ENCODE results near the gene CALN1. TPM values are rescaled to one million over a fixed set of nuclear protein-coding genes. Genes with fewer than 3 reads are reported as not detected.

The CALN1 gene
- total RNA-seq, 1 experiment from 2014 or later: 0.05 TPM

DNA sequence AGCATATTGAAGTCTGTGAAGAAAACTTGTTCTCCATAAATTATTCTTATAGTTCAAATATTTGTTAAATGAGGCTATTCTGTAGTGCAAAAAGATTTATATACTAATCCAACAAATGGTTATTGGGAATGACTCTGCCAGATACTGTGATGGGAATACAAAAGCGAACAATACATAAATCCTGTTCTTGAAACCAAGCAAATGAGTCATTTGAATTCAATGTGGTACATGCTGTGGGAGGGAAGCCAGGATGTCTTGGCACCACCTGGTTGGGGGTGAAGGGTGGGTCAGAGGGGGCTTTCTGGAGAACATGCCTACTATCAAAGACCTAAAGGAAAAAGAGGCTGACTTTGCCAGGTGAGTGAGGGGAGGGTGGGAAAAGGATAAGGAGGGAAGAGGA is 594.2 kb downstream of the CALN1 start:
- DNase-seq (ENCODE audit: low read depth, low spot score) (no peak), ATAC-seq (no peak)
- Histone ChIP-seq H3K4me3 (ENCODE audit: low read depth in 2 of 2, low read length in 2 of 2) (no peak overlapping the region), H3K4me1 (ENCODE audit: control insufficient read depth, insufficient read depth, low read length) (no peaks in the 10 kb centered on the region), H3K36me3 (ENCODE audit: control insufficient read depth, insufficient read depth, low read length) (no peaks in the 10 kb centered on the region), H3K9me3 (ENCODE audit: control insufficient read depth, insufficient read depth, low read depth, low read length) (no peaks in the 10 kb centered on the region), H3K27me3 (ENCODE audit: control insufficient read depth, insufficient read depth, low read length) (no peaks in the 10 kb centered on the region), H3K27ac (ENCODE audit: low read length) (no peak overlapping the region)
- in situ Hi-C loops (cut with HindIII; ENCODE audit: low pct_unique_long_range_greater_than_20kb, low sequenced_read_pairs) (no loop called here), intact Hi-C loops (cut with micrococcal nuclease; ENCODE audit: unreplicated experiment) (loop anchor here (10.0 kb wide), 1 partner anchor 63 kb away; no protein-coding TSS in a partner anchor)
- ChIA-PET POLR2A (no interaction called here), CTCF (no interaction called here)
- BruUV-seq (replicated peaks): no TSS peak
- TF ChIP-seq POLR2AphosphoS5 (IDR thresholded peaks at IDR 0.05; ENCODE audit: low read depth, low read length): no peak
- TF ChIP-seq, protein P1, sequence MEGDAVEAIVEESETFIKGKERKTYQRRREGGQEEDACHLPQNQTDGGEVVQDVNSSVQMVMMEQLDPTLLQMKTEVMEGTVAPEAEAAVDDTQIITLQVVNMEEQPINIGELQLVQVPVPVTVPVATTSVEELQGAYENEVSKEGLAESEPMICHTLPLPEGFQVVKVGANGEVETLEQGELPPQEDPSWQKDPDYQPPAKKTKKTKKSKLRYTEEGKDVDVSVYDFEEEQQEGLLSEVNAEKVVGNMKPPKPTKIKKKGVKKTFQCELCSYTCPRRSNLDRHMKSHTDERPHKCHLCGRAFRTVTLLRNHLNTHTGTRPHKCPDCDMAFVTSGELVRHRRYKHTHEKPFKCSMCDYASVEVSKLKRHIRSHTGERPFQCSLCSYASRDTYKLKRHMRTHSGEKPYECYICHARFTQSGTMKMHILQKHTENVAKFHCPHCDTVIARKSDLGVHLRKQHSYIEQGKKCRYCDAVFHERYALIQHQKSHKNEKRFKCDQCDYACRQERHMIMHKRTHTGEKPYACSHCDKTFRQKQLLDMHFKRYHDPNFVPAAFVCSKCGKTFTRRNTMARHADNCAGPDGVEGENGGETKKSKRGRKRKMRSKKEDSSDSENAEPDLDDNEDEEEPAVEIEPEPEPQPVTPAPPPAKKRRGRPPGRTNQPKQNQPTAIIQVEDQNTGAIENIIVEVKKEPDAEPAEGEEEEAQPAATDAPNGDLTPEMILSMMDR (IDR thresholded peaks at IDR 0.05): no peak
- no peak for TF ChIP-seq TCF7L2 (IDR thresholded peaks at IDR 0.05; ENCODE audit: low read depth, low read length)
- no peak for TF ChIP-seq SIN3A (IDR thresholded peaks at IDR 0.05; ENCODE audit: borderline replicate concordance, insufficient read depth, low read depth, low read length)
- TF ChIP-seq, protein P2, sequence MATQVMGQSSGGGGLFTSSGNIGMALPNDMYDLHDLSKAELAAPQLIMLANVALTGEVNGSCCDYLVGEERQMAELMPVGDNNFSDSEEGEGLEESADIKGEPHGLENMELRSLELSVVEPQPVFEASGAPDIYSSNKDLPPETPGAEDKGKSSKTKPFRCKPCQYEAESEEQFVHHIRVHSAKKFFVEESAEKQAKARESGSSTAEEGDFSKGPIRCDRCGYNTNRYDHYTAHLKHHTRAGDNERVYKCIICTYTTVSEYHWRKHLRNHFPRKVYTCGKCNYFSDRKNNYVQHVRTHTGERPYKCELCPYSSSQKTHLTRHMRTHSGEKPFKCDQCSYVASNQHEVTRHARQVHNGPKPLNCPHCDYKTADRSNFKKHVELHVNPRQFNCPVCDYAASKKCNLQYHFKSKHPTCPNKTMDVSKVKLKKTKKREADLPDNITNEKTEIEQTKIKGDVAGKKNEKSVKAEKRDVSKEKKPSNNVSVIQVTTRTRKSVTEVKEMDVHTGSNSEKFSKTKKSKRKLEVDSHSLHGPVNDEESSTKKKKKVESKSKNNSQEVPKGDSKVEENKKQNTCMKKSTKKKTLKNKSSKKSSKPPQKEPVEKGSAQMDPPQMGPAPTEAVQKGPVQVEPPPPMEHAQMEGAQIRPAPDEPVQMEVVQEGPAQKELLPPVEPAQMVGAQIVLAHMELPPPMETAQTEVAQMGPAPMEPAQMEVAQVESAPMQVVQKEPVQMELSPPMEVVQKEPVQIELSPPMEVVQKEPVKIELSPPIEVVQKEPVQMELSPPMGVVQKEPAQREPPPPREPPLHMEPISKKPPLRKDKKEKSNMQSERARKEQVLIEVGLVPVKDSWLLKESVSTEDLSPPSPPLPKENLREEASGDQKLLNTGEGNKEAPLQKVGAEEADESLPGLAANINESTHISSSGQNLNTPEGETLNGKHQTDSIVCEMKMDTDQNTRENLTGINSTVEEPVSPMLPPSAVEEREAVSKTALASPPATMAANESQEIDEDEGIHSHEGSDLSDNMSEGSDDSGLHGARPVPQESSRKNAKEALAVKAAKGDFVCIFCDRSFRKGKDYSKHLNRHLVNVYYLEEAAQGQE (IDR thresholded peaks at IDR 0.05; ENCODE audit: insufficient read depth in 1 of 2, low read depth in 2 of 2, low read length in 1 of 2): no peak

DNA sequence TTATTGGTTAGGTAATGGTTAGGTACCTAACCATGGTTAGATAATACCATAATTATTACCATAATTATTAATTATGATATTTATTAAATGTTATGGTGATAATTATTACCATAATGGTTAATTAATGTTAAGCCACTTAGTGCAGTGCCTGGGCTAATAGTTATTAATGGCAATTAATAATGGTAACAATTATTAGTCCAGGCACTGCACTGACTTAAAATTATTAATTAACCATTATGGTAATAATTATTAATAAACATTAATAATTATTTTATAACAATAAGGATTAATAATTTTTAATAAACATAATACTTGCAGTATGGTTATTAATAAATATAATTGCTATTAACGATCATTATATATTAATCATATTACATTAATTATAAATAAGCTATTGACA is 604.0 kb downstream of the CALN1 start:
- CTCF ChIA-PET: no interaction called here
- Histone ChIP-seq H3K9me3 (ENCODE audit: control insufficient read depth, insufficient read depth, low read depth, low read length) (no peaks in the 10 kb centered on the region), H3K4me1 (ENCODE audit: control insufficient read depth, insufficient read depth, low read length) (no peaks in the 10 kb centered on the region), H3K36me3 (ENCODE audit: control insufficient read depth, insufficient read depth, low read length) (no peaks in the 10 kb centered on the region), H3K27ac (ENCODE audit: low read length) (no peak overlapping the region), H3K4me3 (ENCODE audit: low read depth in 2 of 2, low read length in 2 of 2) (no peak overlapping the region), H3K27me3 (ENCODE audit: control insufficient read depth, insufficient read depth, low read length) (no peaks in the 10 kb centered on the region)
- no peak for DNase-seq (ENCODE audit: low read depth, low spot score)
- in situ Hi-C loops (cut with HindIII; ENCODE audit: low pct_unique_long_range_greater_than_20kb, low sequenced_read_pairs): no loop called here
- no TSS peak for BruUV-seq (replicated peaks)
- no peak for ATAC-seq
- intact Hi-C loops (cut with micrococcal nuclease; ENCODE audit: unreplicated experiment): no loop called here
- POLR2A ChIA-PET: no interaction called here
- TF ChIP-seq SIN3A (IDR thresholded peaks at IDR 0.05; ENCODE audit: borderline replicate concordance, insufficient read depth, low read depth, low read length): no peak
- TF ChIP-seq POLR2AphosphoS5 (IDR thresholded peaks at IDR 0.05; ENCODE audit: low read depth, low read length): no peak
- TF ChIP-seq, protein P2 (IDR thresholded peaks at IDR 0.05; ENCODE audit: insufficient read depth in 1 of 2, low read depth in 2 of 2, low read length in 1 of 2): no peak
- no peak for TF ChIP-seq TCF7L2 (IDR thresholded peaks at IDR 0.05; ENCODE audit: low read depth, low read length)

All from Panc1 (cell line).